OCI-LY7 (cell line): ENCODE results near the gene MLLT3. TPM values are rescaled to one million over a fixed set of nuclear protein-coding genes. Genes with fewer than 3 reads are reported as not detected.
A peak's percentile ranks its signal among the peaks of the same experiment; 100 is the strongest.

Source experiments
- BruUV-seq: library from RNA; stranded (reverse); fragments of 400-500 nt; replicated peaks from 2 replicates; lab custom pipeline; 2021; lab: Mats Ljungman, UMichigan
- CTCF ChIA-PET: fragments of 300-600 bp; sonication (Branson Sonifier 250); formaldehyde crosslinking; loops from one replicate; lab custom pipeline; 2022; ENCODE audit warnings: antibody characterized with exemption; ENCODE audit not compliant: unreplicated experiment; lab: Charles Lee
- POLR2A ChIA-PET: fragments of 300-600 bp; sonication (Branson Sonifier 250); formaldehyde crosslinking; loops from one replicate; lab custom pipeline; 2022; ENCODE audit warnings: antibody characterized with exemption; lab: Charles Lee
- DNase-seq: peaks from one replicate; pipeline ENCODE4 v3.0.0-alpha.2; 2015; ENCODE audit warnings: low spot score
- H2AFZ ChIP-seq: fragments of 200-600 bp; sonication (generic), shearing (Covaris generic); 2 replicates; pipeline ENCODE4 v1.6.1; 2014; ENCODE audit warnings: mild to moderate bottlenecking, antibody characterized with exemption, low read length, moderate library complexity
- H3K27ac ChIP-seq: fragments of 200-600 bp; sonication (generic); 2 replicates; pipeline ENCODE4 v1.5.1; 2014; ENCODE audit warnings: mixed run types, low read depth, mild to moderate bottlenecking, moderate library complexity, low read length, inconsistent platforms; ENCODE audit not compliant: poor library complexity, severe bottlenecking
- H3K36me3 ChIP-seq: fragments of 200-600 bp; sonication (generic); 2 replicates; pipeline ENCODE4 v1.6.1; 2014; ENCODE audit warnings: mild to moderate bottlenecking, antibody characterized with exemption, low read length, moderate library complexity, mixed read lengths; ENCODE audit not compliant: insufficient read depth
- H3K4me1 ChIP-seq: fragments of 200-600 bp; sonication (generic); 2 replicates; pipeline ENCODE4 v1.5.1; 2014; ENCODE audit warnings: mild to moderate bottlenecking, low read length; ENCODE audit not compliant: insufficient read depth, poor library complexity, severe bottlenecking
- H3K4me2 ChIP-seq: fragments of 200-600 bp; sonication (generic); 2 replicates; pipeline ENCODE4 v1.6.1; 2014; ENCODE audit warnings: mild to moderate bottlenecking, low read length
- H3K4me3 ChIP-seq: fragments of 200-600 bp; sonication (generic); 2 replicates; pipeline ENCODE4 v1.5.1; 2014; ENCODE audit warnings: mild to moderate bottlenecking, low read depth, low read length; ENCODE audit not compliant: poor library complexity, severe bottlenecking
- H3K79me2 ChIP-seq: fragments of 200-600 bp; sonication (generic); 2 replicates; pipeline ENCODE4 v1.6.1; 2016; ENCODE audit warnings: low read depth, mild to moderate bottlenecking, low read length, moderate library complexity, mixed read lengths; ENCODE audit not compliant: insufficient read depth
- H3K9me2 ChIP-seq: fragments of 200-600 bp; sonication (generic); 2 replicates; pipeline ENCODE4 v1.6.1; 2016; ENCODE audit warnings: mild to moderate bottlenecking, low read length, mixed read lengths; ENCODE audit not compliant: insufficient read depth
- H3K9me3 ChIP-seq: fragments of 200-600 bp; sonication (generic); 2 replicates; pipeline ENCODE4 v1.6.1; 2014; ENCODE audit warnings: mild to moderate bottlenecking, mixed run types, low read length, mixed read lengths
- H4K20me1 ChIP-seq: fragments of 200-600 bp; sonication (generic); 2 replicates; pipeline ENCODE4 v1.6.1; 2014; ENCODE audit warnings: mild to moderate bottlenecking, antibody characterized with exemption, low read length, moderate library complexity, mixed read lengths; ENCODE audit not compliant: insufficient read depth
- CTCF ChIP-seq: fragments of 200-600 bp; sonication (generic); conservative IDR thresholded peaks from 2 replicates; pipeline ENCODE4 v1.5.1; 2014; ENCODE audit warnings: mild to moderate bottlenecking, antibody characterized with exemption, low read length, moderate library complexity, mixed read lengths
- EZH2phosphoT487 ChIP-seq: fragments of 200-600 bp; sonication (generic); IDR thresholded peaks from 2 replicates; pipeline ENCODE4 v1.6.1; 2018; ENCODE audit warnings: low read depth, borderline replicate concordance, mild to moderate bottlenecking, mixed run types, antibody characterized with exemption, low read length, moderate library complexity, mixed read lengths
- intact Hi-C: fragments of 100-400 bp; cut with micrococcal nuclease; formaldehyde crosslinking; loops from one replicate; pipeline ENCODE4 v1.10.0; 2022; ENCODE audit not compliant: unreplicated experiment
- total RNA-seq, 2 experiments: library from RNA; depleted of rRNA in 1 of 2; stranded (reverse); fragments of >200 nt in 1 of 2; shearing (Covaris generic) in 1 of 2; gene quantifications; 2 replicates each; pipeline ENCODE4 v1.2.3, GENCODE V29; 2014 to 2022

MLLT3 gene
- total RNA-seq, 2 experiments from 2014 or later = 7.1 to 9.9 TPM

DNA sequence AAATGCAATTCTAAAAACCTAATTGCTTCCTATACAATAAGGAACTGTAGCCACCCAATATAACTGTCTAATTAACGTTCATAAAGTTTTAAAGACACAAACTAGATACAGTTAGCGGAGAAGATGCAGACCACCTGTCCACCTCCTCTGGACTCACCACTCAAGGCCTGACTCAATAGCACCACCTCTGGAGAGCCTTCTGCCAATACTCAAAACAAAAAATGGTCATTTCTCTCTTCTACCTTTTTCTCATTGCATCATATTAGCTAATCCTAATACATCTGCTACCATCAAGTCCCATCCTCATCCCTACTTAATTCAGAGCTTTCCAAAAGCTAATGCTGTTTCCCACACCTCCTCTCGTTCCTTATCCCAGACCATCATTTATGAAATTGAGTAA, 159.9 kb downstream of the MLLT3 start:
- DNase-seq = no peak
- Histone ChIP-seq H4K20me1 (no peaks in the 10 kb centered on the region), H3K79me2 (no peaks in the 10 kb centered on the region), H3K4me3 (no peak overlapping the region), H2AFZ (no peak overlapping the region), H3K27ac (no peak overlapping the region), H3K9me2 (no peaks in the 10 kb centered on the region), H3K4me1 (peaks cover 3% of the 10 kb centered on the region), H3K9me3 (no peaks in the 10 kb centered on the region), H3K36me3 (no peaks in the 10 kb centered on the region), H3K4me2 (no peak overlapping the region)
- BruUV-seq = no TSS peak
- TF ChIP-seq EZH2phosphoT487 (no peak), CTCF (peak; percentile 53)
- intact Hi-C loops = no loop called here
- ChIA-PET CTCF (no interaction called here), POLR2A (no interaction called here)

- intact Hi-C loops = no loop called here
- no peaks in the 10 kb centered on the region for H3K4me1 ChIP-seq
- H3K36me3 ChIP-seq = no peaks in the 10 kb centered on the region
- no TSS peak for BruUV-seq
- H3K4me2 ChIP-seq = no peak overlapping the region
- no peak overlapping the region for H3K27ac ChIP-seq
- CTCF ChIA-PET = no interaction called here
- H3K9me2 ChIP-seq = no peaks in the 10 kb centered on the region
- no peak overlapping the region for H3K4me3 ChIP-seq
- no peak for DNase-seq
- POLR2A ChIA-PET = interaction anchor here (1.0 kb wide), 1 partner anchor 52 kb away, joined by 3 read pairs; no protein-coding TSS in a partner anchor
- no peaks in the 10 kb centered on the region for H3K9me3 ChIP-seq
- H2AFZ ChIP-seq = no peak overlapping the region
- H3K79me2 ChIP-seq = no peaks in the 10 kb centered on the region
- H4K20me1 ChIP-seq = no peaks in the 10 kb centered on the region
- TF ChIP-seq CTCF = no peak
Observed at GRCh38 chr9:20447291-20447690, 175.0 kb downstream of the MLLT3 start.

GRCh38 chr9:20446248-20446647, 176.1 kb downstream of the MLLT3 start:
- H3K9me3 ChIP-seq = no peaks in the 10 kb centered on the region
- no peak overlapping the region for H3K4me2 ChIP-seq
- no peaks in the 10 kb centered on the region for H4K20me1 ChIP-seq
- TF ChIP-seq CTCF (no peak), EZH2phosphoT487 (no peak)
- H3K27ac ChIP-seq = no peak overlapping the region
- ChIA-PET POLR2A (no interaction called here), CTCF (no interaction called here)
- no peak overlapping the region for H2AFZ ChIP-seq
- H3K79me2 ChIP-seq = no peaks in the 10 kb centered on the region
- H3K9me2 ChIP-seq = no peaks in the 10 kb centered on the region
- no peak for DNase-seq
- no TSS peak for BruUV-seq
- H3K36me3 ChIP-seq = no peaks in the 10 kb centered on the region
- H3K4me3 ChIP-seq = no peak overlapping the region
- intact Hi-C loops = no loop called here
- H3K4me1 ChIP-seq = no peaks in the 10 kb centered on the region
